Measurements from ENCODE around the gene ITPKB.

The ITPKB gene

DNA sequence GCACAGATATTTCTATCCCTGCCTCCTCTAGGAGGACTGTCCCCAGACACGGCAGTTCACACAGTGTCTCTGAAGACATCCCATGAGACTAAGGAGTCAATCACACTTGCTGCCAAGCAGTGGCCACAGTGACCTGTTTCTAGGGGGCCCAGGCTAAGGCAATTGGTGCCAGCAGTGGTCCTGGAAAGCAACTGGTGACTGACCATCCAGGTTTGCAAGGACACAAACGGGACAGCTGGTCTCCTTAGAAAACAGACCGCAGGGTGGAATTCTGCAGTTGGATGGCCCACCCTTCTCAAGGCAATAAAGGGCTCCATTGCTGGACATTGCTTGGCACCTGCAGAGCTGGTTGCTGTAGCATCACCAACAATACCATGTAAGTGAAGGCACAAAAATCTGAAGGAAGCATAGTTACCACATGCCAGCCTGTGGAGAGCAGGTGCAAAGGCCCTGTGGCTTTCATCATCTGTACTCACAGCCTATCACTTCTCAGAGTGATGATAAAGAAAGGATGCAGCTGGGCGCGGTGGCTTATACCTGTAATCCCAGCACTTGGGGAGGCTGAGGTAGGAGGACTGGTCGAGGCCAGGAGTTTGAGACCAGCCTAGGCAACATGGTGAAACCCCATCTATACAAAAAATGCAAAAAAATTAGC is 109.1 kb downstream of the ITPKB start:
- in situ Hi-C loops (cut with HindIII; ENCODE audit: low pct_ligation_motif_present, low sequenced_read_pairs) = loop anchor here (25.0 kb wide), 2 partner anchors 207 to 807 kb away; no protein-coding TSS in a partner anchor
- TF ChIP-seq, protein P1, sequence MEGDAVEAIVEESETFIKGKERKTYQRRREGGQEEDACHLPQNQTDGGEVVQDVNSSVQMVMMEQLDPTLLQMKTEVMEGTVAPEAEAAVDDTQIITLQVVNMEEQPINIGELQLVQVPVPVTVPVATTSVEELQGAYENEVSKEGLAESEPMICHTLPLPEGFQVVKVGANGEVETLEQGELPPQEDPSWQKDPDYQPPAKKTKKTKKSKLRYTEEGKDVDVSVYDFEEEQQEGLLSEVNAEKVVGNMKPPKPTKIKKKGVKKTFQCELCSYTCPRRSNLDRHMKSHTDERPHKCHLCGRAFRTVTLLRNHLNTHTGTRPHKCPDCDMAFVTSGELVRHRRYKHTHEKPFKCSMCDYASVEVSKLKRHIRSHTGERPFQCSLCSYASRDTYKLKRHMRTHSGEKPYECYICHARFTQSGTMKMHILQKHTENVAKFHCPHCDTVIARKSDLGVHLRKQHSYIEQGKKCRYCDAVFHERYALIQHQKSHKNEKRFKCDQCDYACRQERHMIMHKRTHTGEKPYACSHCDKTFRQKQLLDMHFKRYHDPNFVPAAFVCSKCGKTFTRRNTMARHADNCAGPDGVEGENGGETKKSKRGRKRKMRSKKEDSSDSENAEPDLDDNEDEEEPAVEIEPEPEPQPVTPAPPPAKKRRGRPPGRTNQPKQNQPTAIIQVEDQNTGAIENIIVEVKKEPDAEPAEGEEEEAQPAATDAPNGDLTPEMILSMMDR (IDR thresholded peaks at IDR 0.05; ENCODE audit: low read depth, low read length, missing control alignments) = no peak
- H3K4me3 ChIP-seq (ENCODE audit: low read depth, low read length) = no peak overlapping the region
- no peak overlapping the region for H3K27ac ChIP-seq
- no peaks in the 10 kb centered on the region for H3K27me3 ChIP-seq (replicated peaks)
- no peak for DNase-seq
- no peaks in the 10 kb centered on the region for H3K36me3 ChIP-seq (replicated peaks)

DNA sequence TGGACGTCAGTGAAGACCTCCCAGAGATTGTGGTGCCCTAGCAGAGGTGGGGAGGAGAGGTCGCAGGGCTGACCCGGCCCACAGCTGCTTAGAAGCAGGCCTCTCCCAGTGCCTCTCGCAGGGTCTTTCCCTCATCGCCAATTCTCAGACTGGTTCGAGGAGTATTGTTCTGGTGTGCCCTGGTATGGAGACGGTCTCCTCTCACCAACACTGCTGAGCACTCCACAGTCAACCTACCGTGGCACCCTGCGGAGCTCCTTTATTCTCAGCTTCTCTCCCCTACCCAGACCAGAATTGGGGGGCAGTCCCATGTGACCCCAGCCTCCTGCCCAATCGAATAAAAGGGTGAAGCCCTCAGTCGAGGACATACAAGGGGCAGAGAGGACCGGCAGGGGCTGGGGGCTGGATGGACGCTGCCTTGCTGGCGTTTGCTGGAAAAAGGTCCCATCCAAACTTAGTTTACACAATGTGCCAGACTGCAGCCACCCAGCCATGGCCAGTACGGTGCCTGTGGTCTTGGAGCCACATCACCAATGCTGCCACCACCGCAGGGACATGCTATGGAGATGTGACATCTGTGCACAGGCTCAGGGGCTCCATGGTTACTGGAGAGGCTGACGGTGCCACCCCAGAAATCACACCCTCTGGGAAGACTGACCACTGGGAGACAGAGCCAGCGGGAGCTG is 109.7 kb downstream of the ITPKB start:
- TF ChIP-seq, protein P1 (IDR thresholded peaks at IDR 0.05; ENCODE audit: low read depth, low read length, missing control alignments) = no peak
- in situ Hi-C loops (cut with HindIII; ENCODE audit: low pct_ligation_motif_present, low sequenced_read_pairs) = loop anchor here (25.0 kb wide), 2 partner anchors 208 to 808 kb away; no protein-coding TSS in a partner anchor
- no peak for DNase-seq
- Histone ChIP-seq H3K27ac (no peak overlapping the region), H3K4me3 (ENCODE audit: low read depth, low read length) (no peak overlapping the region), H3K27me3 (replicated peaks) (no peaks in the 10 kb centered on the region), H3K36me3 (replicated peaks) (no peaks in the 10 kb centered on the region)

DNA sequence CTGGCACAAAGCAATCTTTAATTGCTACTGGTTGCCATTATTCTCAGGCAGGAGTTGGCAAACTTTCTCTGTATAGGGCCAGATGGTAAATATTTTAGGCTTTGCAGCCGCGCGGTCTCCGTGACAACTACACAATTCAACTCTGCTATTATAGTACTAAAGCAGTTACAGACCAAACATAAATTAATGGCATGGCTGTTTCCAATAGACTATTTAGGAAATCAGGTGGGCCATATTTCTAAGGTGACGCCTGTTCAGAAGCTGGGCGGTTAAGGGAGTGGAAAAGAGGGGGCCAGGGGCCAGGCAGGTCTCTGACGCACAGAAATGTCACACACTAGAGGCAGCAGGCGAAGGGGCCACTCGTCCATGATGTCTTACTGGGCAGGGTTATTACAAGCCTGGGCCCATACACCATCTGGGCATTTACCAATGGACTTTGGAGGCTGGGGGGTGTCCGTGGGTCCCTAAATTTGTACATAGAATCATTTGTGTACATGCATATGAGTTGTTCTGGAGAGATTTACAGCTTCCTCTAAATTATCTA is 110.4 kb downstream of the ITPKB start:
- no peaks in the 10 kb centered on the region for H3K36me3 ChIP-seq (replicated peaks)
- no peaks in the 10 kb centered on the region for H3K27me3 ChIP-seq (replicated peaks)
- no peak for DNase-seq
- in situ Hi-C loops (cut with HindIII; ENCODE audit: low pct_ligation_motif_present, low sequenced_read_pairs) = loop anchor here (25.0 kb wide), 2 partner anchors 209 to 809 kb away; no protein-coding TSS in a partner anchor
- H3K4me3 ChIP-seq (ENCODE audit: low read depth, low read length) = no peak overlapping the region
- H3K27ac ChIP-seq = no peak overlapping the region
- TF ChIP-seq, protein P1 (IDR thresholded peaks at IDR 0.05; ENCODE audit: low read depth, low read length, missing control alignments) = no peak

DNA sequence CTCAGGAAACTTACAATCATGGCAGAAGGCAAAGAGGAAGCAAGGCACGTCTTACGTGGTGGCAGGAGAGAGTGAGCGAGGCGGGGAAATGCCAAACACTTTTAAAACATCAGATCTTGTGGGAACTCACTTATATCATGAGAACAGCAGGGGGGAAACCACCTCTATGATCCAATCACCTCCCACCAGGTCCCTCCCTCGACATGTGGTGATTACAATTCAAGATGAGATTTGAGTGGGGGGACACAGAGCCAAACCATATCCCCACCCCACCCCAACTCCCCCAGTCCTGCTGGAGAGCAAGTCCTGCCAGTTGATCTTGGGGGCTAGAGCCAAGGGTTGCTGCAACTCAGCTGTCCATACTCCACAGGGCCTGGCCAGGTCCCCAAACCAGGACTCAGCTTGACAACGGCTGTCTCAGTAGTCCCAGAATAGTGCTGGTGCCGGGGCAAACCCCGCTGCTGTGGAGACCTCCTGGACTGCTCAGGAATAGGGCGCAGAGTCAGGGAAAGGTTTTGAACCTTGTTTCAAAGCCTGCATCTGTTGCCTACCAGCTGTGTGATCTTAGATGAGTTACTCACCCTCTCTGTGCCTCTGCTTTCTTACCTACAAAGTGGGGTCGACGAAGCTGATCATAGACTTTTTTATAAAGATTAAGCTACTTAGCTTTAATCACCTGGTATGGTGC is 111.0 kb downstream of the ITPKB start:
- in situ Hi-C loops (cut with HindIII; ENCODE audit: low pct_ligation_motif_present, low sequenced_read_pairs) = loop anchor here (25.0 kb wide), 2 partner anchors 209 to 809 kb away; no protein-coding TSS in a partner anchor
- Histone ChIP-seq H3K4me3 (ENCODE audit: low read depth, low read length) (no peak overlapping the region), H3K36me3 (replicated peaks) (no peaks in the 10 kb centered on the region), H3K27me3 (replicated peaks) (no peaks in the 10 kb centered on the region), H3K27ac (no peak overlapping the region)
- DNase-seq = no peak
- TF ChIP-seq, protein P1 (IDR thresholded peaks at IDR 0.05; ENCODE audit: low read depth, low read length, missing control alignments) = no peak

DNA sequence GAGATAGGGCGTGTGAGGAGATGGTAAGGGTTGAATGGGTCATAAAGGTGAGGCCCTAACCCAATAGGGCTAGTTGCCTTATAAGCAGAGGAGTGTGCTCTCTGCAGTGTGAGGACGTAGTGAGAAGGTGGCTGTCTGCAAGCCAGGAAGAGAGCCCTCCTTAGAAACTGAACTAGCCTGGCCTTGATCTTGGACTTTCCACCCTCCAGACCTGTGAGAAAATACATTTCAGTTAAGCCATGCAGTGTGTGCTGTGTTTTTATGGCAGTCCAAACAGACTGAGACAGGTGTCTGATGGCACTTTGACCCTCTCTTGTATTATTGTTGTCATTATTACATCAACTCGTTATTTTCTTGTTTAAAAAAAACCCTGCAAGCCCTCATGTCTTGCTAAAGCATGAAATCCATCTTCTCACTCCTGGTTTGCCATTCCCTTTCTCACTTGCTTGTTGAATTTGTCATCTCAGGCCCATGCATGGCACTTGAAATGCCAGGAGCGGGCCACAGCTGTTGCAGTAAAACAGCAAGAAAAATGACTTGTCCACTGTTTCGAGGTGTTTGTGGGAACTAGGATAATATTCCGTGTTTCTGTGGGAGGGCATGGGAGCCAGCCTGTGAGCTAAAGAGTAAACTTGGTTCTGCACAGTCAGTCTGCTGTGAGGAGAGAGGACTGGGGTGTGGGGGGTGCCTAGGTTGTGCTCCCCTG is 111.9 kb downstream of the ITPKB start:
- Histone ChIP-seq H3K4me3 (ENCODE audit: low read depth, low read length) (no peak overlapping the region), H3K27me3 (replicated peaks) (no peaks in the 10 kb centered on the region), H3K27ac (no peak overlapping the region), H3K36me3 (replicated peaks) (no peaks in the 10 kb centered on the region)
- TF ChIP-seq, protein P1 (IDR thresholded peaks at IDR 0.05; ENCODE audit: low read depth, low read length, missing control alignments) = no peak
- DNase-seq = no peak
- in situ Hi-C loops (cut with HindIII; ENCODE audit: low pct_ligation_motif_present, low sequenced_read_pairs) = loop anchor here (25.0 kb wide), 2 partner anchors 210 to 810 kb away; no protein-coding TSS in a partner anchor

Measured in brain microvascular endothelial cell (primary cell).